GM12878 (cell line): Measurements from ENCODE around the gene GRAMD1A. TPM values are rescaled to one million over a fixed set of nuclear protein-coding genes. Genes with fewer than 3 reads are reported as not detected.

ENCODE experiments used
- ATAC-seq: fragments of 200-7000 bp; cut with Tn5 transposase; 3 replicates; pipeline ENCODE4 v1.9.1; 2020; ENCODE audit warnings: mild to moderate bottlenecking, moderate library complexity
- BruUV-seq: library from RNA; stranded (reverse); fragments of 400-500 nt; replicated peaks from 2 replicates; lab custom pipeline; 2021; lab: Mats Ljungman, UMichigan
- CTCF ChIA-PET: fragments of 300-600 bp; sonication (Branson Sonifier 250); formaldehyde crosslinking; extraction: SDS; loops from one replicate; lab custom pipeline; 2021; ENCODE audit warnings: inconsistent platforms; lab: Yijun Ruan, JAX
- POLR2A ChIA-PET: fragments of 350-600 bp; formaldehyde crosslinking; extraction: SDS; loops from one replicate; lab custom pipeline; 2021; ENCODE audit warnings: inconsistent platforms; lab: Charles Lee
- RAD21 ChIA-PET: fragments of 300-600 bp; sonication (Branson Sonifier 250); formaldehyde crosslinking; loops from one replicate; lab custom pipeline; 2023; ENCODE audit warnings: antibody characterized with exemption; ENCODE audit not compliant: unreplicated experiment; lab: Charles Lee
- SMC1A ChIA-PET: fragments of 300-600 bp; sonication (Branson Sonifier 250); formaldehyde crosslinking; loops from one replicate; lab custom pipeline; 2023; ENCODE audit not compliant: unreplicated experiment, uncharacterized antibody; lab: Charles Lee
- DNase-seq: peaks from one replicate; pipeline ENCODE4 v3.0.0-alpha.2; 2011; ENCODE audit warnings: low read depth, low spot score
- FAIRE-seq: peaks from 3 replicates; lab custom pipeline; 2011; peaks lifted over from hg19 to GRCh38; lab: Jason Lieb, UNC
- H2AFZ ChIP-seq: 2 replicates; pipeline ENCODE4 v1.6.0; 2011; ENCODE audit warnings: low read depth, low read length, control low read depth; ENCODE audit not compliant: control insufficient read depth
- H3K27ac ChIP-seq: 2 replicates; pipeline ENCODE4 v1.5.1; 2011; ENCODE audit warnings: control low read depth; ENCODE audit not compliant: control insufficient read depth, insufficient read depth
- H3K27me3 ChIP-seq, 2 experiments: replicated peaks in 1 of 2; 2 replicates each; pipeline versions ENCODE4 v1.6.0 to v1.6.1; 2011; ENCODE audit warnings: low read length in 1 of 2; ENCODE audit not compliant: control insufficient read depth in 2 of 2, insufficient read depth in 2 of 2
- H3K36me3 ChIP-seq, 2 experiments: 2 replicates each; pipeline ENCODE4 v1.5.1; 2011; ENCODE audit warnings: low read length in 1 of 2; ENCODE audit not compliant: control insufficient read depth in 2 of 2, insufficient read depth in 2 of 2
- H3K4me1 ChIP-seq: 2 replicates; pipeline ENCODE4 v1.6.1; 2011; ENCODE audit warnings: mild to moderate bottlenecking, low read length, moderate library complexity, mixed read lengths; ENCODE audit not compliant: control insufficient read depth, insufficient read depth
- H3K4me2 ChIP-seq: 2 replicates; pipeline ENCODE4 v1.6.0; 2011; ENCODE audit warnings: control low read depth; ENCODE audit not compliant: control insufficient read depth, insufficient read depth
- H3K4me3 ChIP-seq: fragments of 200-600 bp; sonication (generic); 2 replicates; pipeline ENCODE4 v1.5.1; 2016
- H3K79me2 ChIP-seq: 2 replicates; pipeline ENCODE4 v1.6.0; 2011; ENCODE audit warnings: low read length; ENCODE audit not compliant: control insufficient read depth, insufficient read depth
- H3K9ac ChIP-seq: 2 replicates; pipeline ENCODE4 v1.8.0; 2011; ENCODE audit warnings: low read length, control low read depth, mixed read lengths; ENCODE audit not compliant: control insufficient read depth, insufficient read depth
- H3K9me3 ChIP-seq: replicated peaks from 3 replicates; pipeline ENCODE4 v1.5.1; 2011; ENCODE audit warnings: mild to moderate bottlenecking, low read length; ENCODE audit not compliant: control insufficient read depth, insufficient read depth
- H4K20me1 ChIP-seq: 2 replicates; pipeline ENCODE4 v1.6.0; 2011; ENCODE audit not compliant: control insufficient read depth, insufficient read depth
- BCL3 ChIP-seq: IDR thresholded peaks from 2 replicates; pipeline ENCODE4 v1.6.1; 2011; ENCODE audit warnings: borderline replicate concordance, low read depth, mild to moderate bottlenecking, moderate library complexity, low read length; ENCODE audit not compliant: insufficient read depth, poor library complexity, severe bottlenecking
- BCLAF1 ChIP-seq: fragments of 450-650 bp; IDR thresholded peaks from 2 replicates; pipeline ENCODE4 v1.6.1; 2017; ENCODE audit warnings: antibody characterized with exemption, mild to moderate bottlenecking, moderate library complexity
- IKZF2 ChIP-seq, 2 experiments: fragments of 450-650 bp; IDR thresholded peaks; 2 replicates each; pipeline ENCODE4 v1.6.1; 2017; ENCODE audit warnings: mild to moderate bottlenecking in 2 of 2, moderate library complexity in 2 of 2
- MEF2A ChIP-seq: IDR thresholded peaks from 2 replicates; pipeline ENCODE4 v1.6.1; 2011; ENCODE audit warnings: low read depth, mild to moderate bottlenecking, low read length, moderate library complexity; ENCODE audit not compliant: insufficient read depth
- NFYA ChIP-seq: IDR thresholded peaks from 2 replicates; pipeline ENCODE4 v1.6.1; 2011; ENCODE audit warnings: low read depth, mild to moderate bottlenecking, low read length, improper control_type of control experiment, borderline replicate concordance
- NRF1 ChIP-seq: conservative IDR thresholded peaks from 2 replicates; pipeline ENCODE4 v1.6.1; 2011; ENCODE audit warnings: mild to moderate bottlenecking, low read depth, low read length, improper control_type of control experiment
- RAD51 ChIP-seq: fragments of 450-650 bp; IDR thresholded peaks from 2 replicates; pipeline ENCODE4 v1.6.1; 2016; ENCODE audit warnings: moderate library complexity, mild to moderate bottlenecking, inconsistent platforms
- USF2 ChIP-seq: IDR thresholded peaks from 2 replicates; pipeline ENCODE4 v1.6.1; 2011; ENCODE audit warnings: low read depth, low read length, improper control_type of control experiment, borderline replicate concordance
- ZBED1 ChIP-seq: IDR thresholded peaks from 2 replicates; pipeline ENCODE4 v1.6.1; 2016; ENCODE audit warnings: borderline replicate concordance
- WGBS: methylation state at CpG from one replicate; pipeline ENCODE4 v1.1.6; 2016; ENCODE audit warnings: low lambda C conversion rate; ENCODE audit not compliant: insufficient replicate concordance, insufficient coverage; ENCODE audit errors: missing lambda C conversion rate; 5-methylcytosine and 5-hydroxymethylcytosine counted together
- in situ Hi-C: fragments of 300-500 bp; cut with MboI; formaldehyde crosslinking; loops from 9 replicates; pipeline ENCODE4 v1.14.3; 2018; ENCODE audit warnings: mixed read lengths
- intact Hi-C: fragments of 100-400 bp; cut with micrococcal nuclease; formaldehyde crosslinking; loops from one replicate; pipeline ENCODE4 v1.14.2; 2022; ENCODE audit not compliant: unreplicated experiment
- polyA plus RNA-seq, 11 experiments: library from polyadenylated mRNA; depleted of rRNA in 4 of 11; unstranded in 6 of 11; stranded (reverse) in 5 of 11; fragments of >200 nt; fragmentation: Nextera tagmentation in 4 of 11; fragmentation: Illumina TruSeq in 1 of 11; extraction: Ambion mirVana in 4 of 11; extraction: Trizol in 1 of 11; gene quantifications; 1 replicate in 1 of 11; 2 replicates in 10 of 11; pipeline versions ENCODE4 v1.2.1 to v1.2.3, GENCODE V29; 2011 to 2016; ENCODE audit warnings: inconsistent platforms in 2 of 11, missing spikeins in 2 of 11, low read depth in 1 of 11
- total RNA-seq, 4 experiments: library from RNA; depleted of rRNA in 3 of 4; stranded (reverse); fragments of >200 nt in 3 of 4; fragmentation: Illumina TruSeq in 1 of 4; extraction: Trizol in 1 of 4; gene quantifications; 2 replicates each; pipeline versions ENCODE4 v1.2.1 to v1.2.3, GENCODE V29; 2013 to 2021

The GRAMD1A gene
- total and polyA plus RNA-seq, 10 of the 15 experiments (the other 5 are each of a cell fraction or from before 2014, with no cell fraction given) = 0.79 to 73.6 (median 35.3) TPM

- Histone ChIP-seq H3K9me3 (no peaks in the 10 kb centered on the region), H3K27me3 (no peaks in the 10 kb centered on the region), H3K36me3 (no peaks in the 10 kb centered on the region), H3K27ac (no peak overlapping the region), H3K4me3 (no peak overlapping the region), H2AFZ (no peak overlapping the region; the same call in 1 of the 2 replicates), H3K4me2 (no peak overlapping the region), H3K9ac (no peak overlapping the region), H3K4me1 (peaks cover 2% of the 10 kb centered on the region; the same call in 1 of the 2 replicates), H3K79me2 (no peaks in the 10 kb centered on the region), H4K20me1 (no peaks in the 10 kb centered on the region)
- RAD21 ChIA-PET = interaction anchor here (0.9 kb wide), 2 partner anchors 10 to 12 kb away, joined by 3 read pairs; no protein-coding TSS in a partner anchor
- no TSS peak for BruUV-seq
- POLR2A ChIA-PET = no interaction called here
- DNase-seq (no peak), ATAC-seq (no peak), FAIRE-seq (no peak)
- intact Hi-C loops (no loop called here), in situ Hi-C loops (no loop called here)
- CTCF ChIA-PET = interaction anchor here (1.8 kb wide), 1 partner anchor 13 kb away, joined by 8 read pairs; no protein-coding TSS in a partner anchor
- SMC1A ChIA-PET = interaction anchor here (0.8 to 1.4 kb wide), 4 partner anchors 9 to 101 kb away, joined by 3 to 4 read pairs (median 3); no protein-coding TSS in a partner anchor
- no peak for TF ChIP-seq RAD51
- no peak for TF ChIP-seq USF2
- TF ChIP-seq IKZF2 (IDR thresholded peaks at IDR 0.05) = no peak
- no peak for TF ChIP-seq NFYA
- TF ChIP-seq BCLAF1 = no peak
- no peak for TF ChIP-seq NRF1
- TF ChIP-seq BCL3 = no peak
- no peak for TF ChIP-seq MEF2A
- TF ChIP-seq ZBED1 = no peak
- WGBS = 6% methylated on average over 7 of the region's 7 CpGs
Measured at GRCh38 chr19:34985249-34986022, 14.7 kb upstream of the GRAMD1A start.
